WTC11 (cell line): ENCODE results near the gene GNA12. TPM values are rescaled to one million over a fixed set of nuclear protein-coding genes. Genes with fewer than 3 reads are reported as not detected.

Source experiments
- ATAC-seq: fragments of 200-7000 bp; cut with Tn5 transposase; 2 replicates; pipeline ENCODE4 v1.10.0; 2021; ENCODE audit warnings: mild to moderate bottlenecking, moderate library complexity
- CTCF ChIA-PET: fragments of 300-600 bp; sonication (Branson Sonifier 250); formaldehyde crosslinking; loops from one replicate; lab custom pipeline; 2021; ENCODE audit warnings: antibody characterized with exemption; lab: Charles Lee
- POLR2A ChIA-PET: fragments of 350-600 bp; sonication (Branson Sonifier 250); formaldehyde crosslinking; loops from one replicate; lab custom pipeline; 2021; ENCODE audit warnings: antibody characterized with exemption; lab: Charles Lee
- DNase-seq: peaks from one replicate; pipeline ENCODE4 v3.0.0; 2021; ENCODE audit warnings: low spot score
- H3K27ac Mint-ChIP-seq: 2 replicates; pipeline ENCODE4 v1.8.0; 2021; ENCODE audit warnings: mixed read lengths
- H3K27me3 Mint-ChIP-seq: 2 replicates; pipeline ENCODE4 v1.8.0; 2021; ENCODE audit warnings: low read depth, mild to moderate bottlenecking, moderate library complexity, mixed read lengths
- H3K36me3 Mint-ChIP-seq: 2 replicates; pipeline ENCODE4 v1.8.0; 2021; ENCODE audit warnings: mixed read lengths
- H3K4me1 Mint-ChIP-seq: 2 replicates; pipeline ENCODE4 v1.8.0; 2022; ENCODE audit warnings: mixed read lengths
- H3K4me3 Mint-ChIP-seq: 2 replicates; pipeline ENCODE4 v1.8.0; 2021; ENCODE audit warnings: mild to moderate bottlenecking, moderate library complexity, mixed read lengths
- H3K9me3 Mint-ChIP-seq: 2 replicates; pipeline ENCODE4 v1.8.0; 2021; ENCODE audit warnings: mixed read lengths
- ATF1 ChIP-seq: sonication (generic); formaldehyde crosslinking; IDR thresholded peaks from 2 replicates; pipeline ENCODE4 v1.8.1; 2023; ENCODE audit warnings: mild to moderate bottlenecking, moderate library complexity, missing genetic modification reagents
- ETV6 ChIP-seq: sonication (generic); formaldehyde crosslinking; IDR thresholded peaks from 2 replicates; pipeline ENCODE4 v1.8.1; 2022; ENCODE audit warnings: mild to moderate bottlenecking, missing genetic modification reagents
- FOXP1 ChIP-seq: sonication (generic); formaldehyde crosslinking; IDR thresholded peaks from 2 replicates; pipeline ENCODE4 v1.8.0; 2022; ENCODE audit warnings: missing genetic modification reagents, mild to moderate bottlenecking, moderate library complexity, borderline replicate concordance
- IRF2 ChIP-seq: sonication (generic); formaldehyde crosslinking; IDR thresholded peaks from 2 replicates; pipeline ENCODE4 v1.8.0; 2022; ENCODE audit warnings: low read depth, missing genetic modification reagents, borderline replicate concordance
- JAZF1 ChIP-seq: fragments of 250-450 bp; sonication (Bioruptor Pico); IDR thresholded peaks from 2 replicates; pipeline ENCODE4 v1.9.0; 2021; ENCODE audit warnings: moderate library complexity, mild to moderate bottlenecking, inconsistent platforms
- JUN ChIP-seq: sonication (generic); formaldehyde crosslinking; IDR thresholded peaks from 2 replicates; pipeline ENCODE4 v1.8.0; 2023; ENCODE audit warnings: mild to moderate bottlenecking, missing genetic modification reagents
- MXD4 ChIP-seq: fragments of 250-450 bp; sonication (Bioruptor Pico); IDR thresholded peaks from 2 replicates; pipeline ENCODE4 v1.8.0; 2021; ENCODE audit warnings: mild to moderate bottlenecking, moderate library complexity, borderline replicate concordance
- MYBL2 ChIP-seq: sonication (generic); formaldehyde crosslinking; IDR thresholded peaks from 2 replicates; pipeline ENCODE4 v1.8.1; 2023; ENCODE audit warnings: mild to moderate bottlenecking, moderate library complexity, missing genetic modification reagents
- NFYB ChIP-seq: sonication (generic); formaldehyde crosslinking; conservative IDR thresholded peaks from 2 replicates; pipeline ENCODE4 v1.8.0; 2022; ENCODE audit warnings: low read depth, missing genetic modification reagents
- PRRX2 ChIP-seq: fragments of 250-450 bp; sonication (Bioruptor Pico); IDR thresholded peaks from 2 replicates; pipeline ENCODE4 v1.8.0; 2021; ENCODE audit warnings: mild to moderate bottlenecking
- TCF7 ChIP-seq: sonication (generic); formaldehyde crosslinking; IDR thresholded peaks from 2 replicates; pipeline ENCODE4 v1.8.0; 2022; ENCODE audit warnings: mild to moderate bottlenecking, low read depth, missing genetic modification reagents, moderate library complexity
- ZNF121 ChIP-seq: sonication (generic); formaldehyde crosslinking; IDR thresholded peaks from 2 replicates; pipeline ENCODE4 v1.8.0; 2023; ENCODE audit warnings: missing genetic modification reagents
- ZNF138 ChIP-seq: sonication (generic); formaldehyde crosslinking; conservative IDR thresholded peaks from 2 replicates; pipeline ENCODE4 v1.8.1; 2022; ENCODE audit warnings: mild to moderate bottlenecking, moderate library complexity, missing genetic modification reagents
- ZNF423 ChIP-seq: fragments of 250-450 bp; sonication (Bioruptor Pico); IDR thresholded peaks from 2 replicates; pipeline ENCODE4 v2.1.2; 2022; ENCODE audit warnings: mild to moderate bottlenecking, moderate library complexity
- total RNA-seq: library from RNA; stranded (reverse); gene quantifications from 3 replicates; pipeline ENCODE4 v1.2.3, GENCODE V29; 2021
- TF ChIP-seq, protein P1 (sequence below): sonication (generic); formaldehyde crosslinking; IDR thresholded peaks from 2 replicates; pipeline ENCODE4 v1.8.0; 2023; ENCODE audit warnings: missing genetic modification reagents, mild to moderate bottlenecking, borderline replicate concordance
- TF ChIP-seq, protein P2 (sequence below): sonication (generic); formaldehyde crosslinking; IDR thresholded peaks from 2 replicates; pipeline ENCODE4 v1.8.1; 2023; ENCODE audit warnings: mild to moderate bottlenecking, missing genetic modification reagents, moderate library complexity
- TF ChIP-seq, protein P3 (sequence below): sonication (generic); formaldehyde crosslinking; IDR thresholded peaks from 2 replicates; pipeline ENCODE4 v1.8.0; 2022; ENCODE audit warnings: mild to moderate bottlenecking, missing genetic modification reagents
- TF ChIP-seq, protein P4 (sequence below): sonication (generic); formaldehyde crosslinking; conservative IDR thresholded peaks from 2 replicates; pipeline ENCODE4 v1.8.1; 2022; ENCODE audit warnings: mild to moderate bottlenecking, missing genetic modification reagents
- TF ChIP-seq, protein P5 (sequence below): fragments of 250-450 bp; sonication (Bioruptor Pico); conservative IDR thresholded peaks from 2 replicates; pipeline ENCODE4 v1.9.0; 2021; ENCODE audit warnings: mild to moderate bottlenecking

Gene GNA12
- total RNA-seq, 1 experiment from 2014 or later: 99.6 TPM

DNA sequence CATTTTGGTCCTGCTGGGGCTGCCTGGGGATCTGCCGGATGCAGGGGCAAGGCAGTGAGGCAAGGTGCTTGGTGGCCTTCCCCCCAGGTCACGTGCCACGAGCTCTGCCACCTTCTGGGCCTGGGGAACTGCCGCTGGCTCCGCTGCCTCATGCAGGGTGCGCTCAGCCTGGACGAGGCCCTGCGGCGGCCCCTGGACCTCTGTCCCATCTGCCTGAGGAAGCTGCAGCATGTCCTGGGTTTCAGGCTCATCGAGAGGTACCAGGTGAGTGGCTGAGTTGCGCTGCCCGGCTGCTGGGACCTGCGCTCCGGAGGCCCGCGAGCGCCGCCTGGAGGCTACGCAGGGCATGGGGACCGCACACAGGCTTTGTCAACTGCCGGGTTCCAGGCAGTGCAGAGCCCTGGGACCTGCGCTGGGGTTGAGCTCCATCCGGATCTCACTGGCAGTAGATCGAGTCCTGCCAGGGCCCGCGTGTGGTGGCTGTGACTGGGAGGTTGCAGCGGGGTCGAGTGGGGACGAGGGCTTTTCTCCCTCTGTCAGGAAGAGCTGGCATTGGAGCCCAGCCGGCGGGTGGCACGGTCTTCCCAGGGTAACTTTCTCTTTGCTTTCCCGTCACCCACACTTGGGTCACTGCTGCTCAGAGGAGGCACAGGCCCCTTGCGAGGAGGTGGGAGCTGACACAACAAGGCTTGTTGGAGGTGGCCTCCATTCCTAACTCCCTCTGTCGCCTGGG lies 134.4 kb downstream of the GNA12 start (continued):
- TF ChIP-seq PRRX2 (CRISPR knock-in tag) (no peak; the same call in 1 of the 2 replicates), ATF1 (CRISPR knock-in tag) (no peak), MYBL2 (CRISPR knock-in tag) (no peak), ZNF121 (CRISPR knock-in tag) (no peak)

DNA sequence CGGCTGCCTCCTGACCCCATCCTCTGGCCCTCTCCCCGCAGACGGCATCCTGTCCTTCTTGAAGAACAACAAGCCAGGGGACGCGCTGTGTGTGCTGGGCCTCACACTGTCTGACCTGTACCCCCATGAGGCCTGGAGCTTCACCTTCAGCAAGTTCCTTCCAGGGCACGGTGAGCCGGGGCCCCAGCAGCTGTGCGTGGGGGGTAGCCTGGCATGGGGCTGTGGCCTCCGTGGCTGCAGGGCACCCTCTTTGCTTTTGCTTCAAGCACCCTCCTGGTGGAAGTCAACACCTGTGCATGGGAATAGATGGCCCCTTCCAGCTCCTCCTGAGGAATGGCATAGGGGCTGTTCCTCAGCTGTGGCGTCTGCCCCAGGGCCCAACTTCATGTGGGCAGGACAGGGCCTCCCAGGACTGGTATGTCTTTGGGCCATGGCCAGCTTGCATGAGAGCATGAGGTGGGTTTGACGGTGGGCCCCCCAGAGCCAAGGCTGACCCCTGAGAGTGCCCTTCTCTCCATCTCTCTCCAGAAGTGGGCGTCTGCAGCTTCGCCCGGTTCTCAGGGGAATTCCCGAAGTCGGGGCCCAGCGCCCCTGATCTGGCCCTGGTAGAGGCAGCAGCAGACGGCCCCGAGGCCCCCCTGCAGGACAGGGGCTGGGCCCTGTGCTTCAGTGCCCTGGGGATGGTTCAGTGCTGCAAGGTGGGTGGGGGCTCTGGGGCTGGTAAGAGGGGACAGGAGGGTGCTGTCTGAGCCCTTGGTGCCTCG lies 135.4 kb downstream of the GNA12 start:
- Mint-ChIP-seq H3K4me1 (peaks cover 8% of the 10 kb centered on the region), H3K4me3 (no peak overlapping the region), H3K27ac (no peak overlapping the region)
- POLR2A ChIA-PET: no interaction called here
- TF ChIP-seq FOXP1 (CRISPR knock-in tag) (no peak), JUN (no peak)
- TF ChIP-seq, all 79 proteins: peak for 0
- CTCF ChIA-PET: interaction anchor here (0.7 to 8.9 kb wide), 34 partner anchors 9 to 257 kb away, joined by 3 to 102 read pairs (median 8); partner anchors contain the start of gene AMZ1
- Mint-ChIP-seq H3K9me3 (no peaks in the 10 kb centered on the region), H3K36me3 (peaks cover 5% of the 10 kb centered on the region; the same call in 1 of the 2 replicates), H3K27me3 (no peaks in the 10 kb centered on the region)
- no peak for DNase-seq
- no peak for ATAC-seq

DNA sequence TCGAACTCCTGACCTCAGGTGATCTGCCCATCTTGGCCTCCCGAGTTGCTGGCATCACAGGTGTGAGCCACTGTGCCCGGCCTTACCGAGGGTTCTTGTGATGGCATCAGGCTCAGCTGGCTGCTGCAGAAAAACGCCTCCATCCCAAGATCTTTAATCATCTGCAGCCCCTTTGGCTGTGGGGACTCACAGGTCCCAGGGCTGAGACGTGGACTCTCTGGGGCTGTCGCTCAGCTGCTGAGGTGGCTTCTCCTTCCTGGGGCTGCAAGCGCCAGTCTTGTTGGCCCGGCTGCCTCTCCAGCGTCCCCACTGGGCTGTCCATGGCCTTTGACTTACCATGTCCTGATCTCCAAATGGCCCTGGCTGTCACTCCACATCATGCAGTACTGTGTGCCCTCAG lies 136.1 kb downstream of the GNA12 start:
- ChIA-PET CTCF (interaction anchor here (0.7 to 8.9 kb wide), 8 partner anchors 11 to 257 kb away, joined by 3 to 102 read pairs (median 32); partner anchors contain the start of gene AMZ1), POLR2A (no interaction called here)
- Mint-ChIP-seq H3K4me1 (peaks cover 5% of the 10 kb centered on the region; the same call in 1 of the 2 replicates), H3K4me3 (no peak overlapping the region), H3K27ac (no peak overlapping the region), H3K36me3 (peaks cover 5% of the 10 kb centered on the region; the same call in 1 of the 2 replicates), H3K27me3 (no peaks in the 10 kb centered on the region), H3K9me3 (no peaks in the 10 kb centered on the region)
- TF ChIP-seq IRF2 (CRISPR knock-in tag) (no peak), ZNF138 (CRISPR knock-in tag) (no peak)
- no peak for ATAC-seq
- DNase-seq: no peak

DNA sequence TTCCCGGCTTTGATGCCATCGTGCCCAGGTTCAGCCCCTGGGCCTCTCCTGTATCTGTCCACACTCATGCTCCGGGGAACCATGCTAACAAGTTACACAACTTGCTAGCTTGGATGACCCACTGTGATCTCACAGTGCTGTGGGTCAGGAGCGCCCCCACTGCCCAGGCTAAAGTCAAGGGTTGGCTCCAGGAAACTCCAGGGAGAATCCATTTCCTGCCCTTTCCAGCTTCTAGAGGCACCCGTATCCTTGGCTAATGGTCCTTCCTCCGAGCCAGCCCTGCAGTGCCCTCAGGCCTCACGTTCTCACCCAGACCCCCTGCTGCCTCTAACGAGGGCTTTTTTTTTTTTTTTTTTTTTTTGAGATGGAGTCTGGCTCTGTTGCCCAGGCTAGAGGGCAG lies 136.6 kb downstream of the GNA12 start:
- H3K27me3 Mint-ChIP-seq: no peaks in the 10 kb centered on the region
- no peaks in the 10 kb centered on the region for H3K9me3 Mint-ChIP-seq
- peaks cover 5% of the 10 kb centered on the region; the same call in 1 of the 2 replicates for H3K36me3 Mint-ChIP-seq
- ATAC-seq: no peak
- no peak overlapping the region for H3K4me3 Mint-ChIP-seq
- ChIA-PET POLR2A (no interaction called here), CTCF (interaction anchor here (0.6 to 8.9 kb wide), 5 partner anchors 18 to 257 kb away, joined by 3 to 102 read pairs (median 4); partner anchors contain the start of gene AMZ1)
- DNase-seq: no peak
- peaks cover 5% of the 10 kb centered on the region; the same call in 1 of the 2 replicates for H3K4me1 Mint-ChIP-seq
- no peak overlapping the region for H3K27ac Mint-ChIP-seq
- TF ChIP-seq, protein P1, sequence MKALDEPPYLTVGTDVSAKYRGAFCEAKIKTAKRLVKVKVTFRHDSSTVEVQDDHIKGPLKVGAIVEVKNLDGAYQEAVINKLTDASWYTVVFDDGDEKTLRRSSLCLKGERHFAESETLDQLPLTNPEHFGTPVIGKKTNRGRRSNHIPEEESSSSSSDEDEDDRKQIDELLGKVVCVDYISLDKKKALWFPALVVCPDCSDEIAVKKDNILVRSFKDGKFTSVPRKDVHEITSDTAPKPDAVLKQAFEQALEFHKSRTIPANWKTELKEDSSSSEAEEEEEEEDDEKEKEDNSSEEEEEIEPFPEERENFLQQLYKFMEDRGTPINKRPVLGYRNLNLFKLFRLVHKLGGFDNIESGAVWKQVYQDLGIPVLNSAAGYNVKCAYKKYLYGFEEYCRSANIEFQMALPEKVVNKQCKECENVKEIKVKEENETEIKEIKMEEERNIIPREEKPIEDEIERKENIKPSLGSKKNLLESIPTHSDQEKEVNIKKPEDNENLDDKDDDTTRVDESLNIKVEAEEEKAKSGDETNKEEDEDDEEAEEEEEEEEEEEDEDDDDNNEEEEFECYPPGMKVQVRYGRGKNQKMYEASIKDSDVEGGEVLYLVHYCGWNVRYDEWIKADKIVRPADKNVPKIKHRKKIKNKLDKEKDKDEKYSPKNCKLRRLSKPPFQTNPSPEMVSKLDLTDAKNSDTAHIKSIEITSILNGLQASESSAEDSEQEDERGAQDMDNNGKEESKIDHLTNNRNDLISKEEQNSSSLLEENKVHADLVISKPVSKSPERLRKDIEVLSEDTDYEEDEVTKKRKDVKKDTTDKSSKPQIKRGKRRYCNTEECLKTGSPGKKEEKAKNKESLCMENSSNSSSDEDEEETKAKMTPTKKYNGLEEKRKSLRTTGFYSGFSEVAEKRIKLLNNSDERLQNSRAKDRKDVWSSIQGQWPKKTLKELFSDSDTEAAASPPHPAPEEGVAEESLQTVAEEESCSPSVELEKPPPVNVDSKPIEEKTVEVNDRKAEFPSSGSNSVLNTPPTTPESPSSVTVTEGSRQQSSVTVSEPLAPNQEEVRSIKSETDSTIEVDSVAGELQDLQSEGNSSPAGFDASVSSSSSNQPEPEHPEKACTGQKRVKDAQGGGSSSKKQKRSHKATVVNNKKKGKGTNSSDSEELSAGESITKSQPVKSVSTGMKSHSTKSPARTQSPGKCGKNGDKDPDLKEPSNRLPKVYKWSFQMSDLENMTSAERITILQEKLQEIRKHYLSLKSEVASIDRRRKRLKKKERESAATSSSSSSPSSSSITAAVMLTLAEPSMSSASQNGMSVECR (CRISPR knock-in tag): no peak
- TF ChIP-seq, protein P2, sequence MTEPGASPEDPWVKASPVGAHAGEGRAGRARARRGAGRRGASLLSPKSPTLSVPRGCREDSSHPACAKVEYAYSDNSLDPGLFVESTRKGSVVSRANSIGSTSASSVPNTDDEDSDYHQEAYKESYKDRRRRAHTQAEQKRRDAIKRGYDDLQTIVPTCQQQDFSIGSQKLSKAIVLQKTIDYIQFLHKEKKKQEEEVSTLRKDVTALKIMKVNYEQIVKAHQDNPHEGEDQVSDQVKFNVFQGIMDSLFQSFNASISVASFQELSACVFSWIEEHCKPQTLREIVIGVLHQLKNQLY (CRISPR knock-in tag): no peak
- TF ChIP-seq, protein P3, sequence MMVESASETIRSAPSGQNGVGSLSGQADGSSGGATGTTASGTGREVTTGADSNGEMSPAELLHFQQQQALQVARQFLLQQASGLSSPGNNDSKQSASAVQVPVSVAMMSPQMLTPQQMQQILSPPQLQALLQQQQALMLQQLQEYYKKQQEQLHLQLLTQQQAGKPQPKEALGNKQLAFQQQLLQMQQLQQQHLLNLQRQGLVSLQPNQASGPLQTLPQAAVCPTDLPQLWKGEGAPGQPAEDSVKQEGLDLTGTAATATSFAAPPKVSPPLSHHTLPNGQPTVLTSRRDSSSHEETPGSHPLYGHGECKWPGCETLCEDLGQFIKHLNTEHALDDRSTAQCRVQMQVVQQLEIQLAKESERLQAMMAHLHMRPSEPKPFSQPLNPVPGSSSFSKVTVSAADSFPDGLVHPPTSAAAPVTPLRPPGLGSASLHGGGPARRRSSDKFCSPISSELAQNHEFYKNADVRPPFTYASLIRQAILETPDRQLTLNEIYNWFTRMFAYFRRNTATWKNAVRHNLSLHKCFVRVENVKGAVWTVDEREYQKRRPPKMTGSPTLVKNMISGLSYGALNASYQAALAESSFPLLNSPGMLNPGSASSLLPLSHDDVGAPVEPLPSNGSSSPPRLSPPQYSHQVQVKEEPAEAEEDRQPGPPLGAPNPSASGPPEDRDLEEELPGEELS (CRISPR knock-in tag): no peak
- no peak for TF ChIP-seq TCF7
- TF ChIP-seq JAZF1 (CRISPR knock-in tag): no peak
- TF ChIP-seq MXD4: no peak
- TF ChIP-seq NFYB (CRISPR knock-in tag): no peak
- TF ChIP-seq ZNF121 (CRISPR knock-in tag): no peak
- TF ChIP-seq ZNF423 (CRISPR knock-in tag): no peak
- TF ChIP-seq, protein P4, sequence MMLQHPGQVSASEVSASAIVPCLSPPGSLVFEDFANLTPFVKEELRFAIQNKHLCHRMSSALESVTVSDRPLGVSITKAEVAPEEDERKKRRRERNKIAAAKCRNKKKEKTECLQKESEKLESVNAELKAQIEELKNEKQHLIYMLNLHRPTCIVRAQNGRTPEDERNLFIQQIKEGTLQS (CRISPR knock-in tag): no peak
- no peak for TF ChIP-seq ETV6 (CRISPR knock-in tag)
- TF ChIP-seq, protein P5, sequence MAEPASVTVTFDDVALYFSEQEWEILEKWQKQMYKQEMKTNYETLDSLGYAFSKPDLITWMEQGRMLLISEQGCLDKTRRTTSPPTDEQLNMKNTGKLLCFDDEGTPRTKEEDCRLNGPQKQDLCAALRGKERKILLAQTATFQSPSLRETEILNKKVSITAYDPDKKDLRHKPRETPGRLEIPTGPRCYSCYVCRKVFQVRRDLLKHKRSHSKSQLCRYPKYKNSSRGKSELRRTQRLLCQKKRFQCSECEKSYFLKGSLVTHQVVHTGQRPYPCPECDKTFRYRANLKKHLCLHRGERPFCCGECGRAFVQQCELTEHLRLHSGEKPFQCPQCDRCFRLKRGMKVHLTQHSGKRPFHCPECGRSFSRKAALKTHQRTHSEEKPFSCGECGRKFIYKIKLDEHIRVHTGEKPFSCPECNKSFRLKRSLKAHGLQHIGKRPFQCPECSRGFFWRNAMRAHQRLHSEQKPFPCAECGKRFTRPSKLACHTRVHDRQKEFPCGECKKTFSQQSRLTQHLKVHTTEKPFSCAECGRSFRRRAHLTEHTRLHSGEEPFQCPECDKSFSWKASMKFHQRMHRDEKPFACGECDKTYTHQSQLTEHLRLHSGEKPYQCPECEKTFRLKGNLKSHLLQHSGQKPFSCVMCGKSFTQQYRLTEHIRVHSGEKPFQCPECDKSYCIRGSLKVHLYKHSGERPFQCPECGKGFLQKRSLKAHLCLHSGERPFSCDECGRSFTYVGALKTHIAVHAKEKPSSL (CRISPR knock-in tag): no peak
